GM18502 (cell line): ENCODE data around the gene ANXA8L1.
"Not testable (repeated sequence)": the region's sequence is repeated elsewhere in the genome, so short reads cannot be mapped to it uniquely, and the experiment has no call there.

Experiments used
- ATAC-seq: cut with Tn5 transposase; IDR thresholded peaks from one replicate; pipeline ENCODE4 v1.9.1; 2021; ENCODE audit warnings: mild to moderate bottlenecking; ENCODE audit not compliant: unreplicated experiment, poor library complexity

The ANXA8L1 gene, protein sequence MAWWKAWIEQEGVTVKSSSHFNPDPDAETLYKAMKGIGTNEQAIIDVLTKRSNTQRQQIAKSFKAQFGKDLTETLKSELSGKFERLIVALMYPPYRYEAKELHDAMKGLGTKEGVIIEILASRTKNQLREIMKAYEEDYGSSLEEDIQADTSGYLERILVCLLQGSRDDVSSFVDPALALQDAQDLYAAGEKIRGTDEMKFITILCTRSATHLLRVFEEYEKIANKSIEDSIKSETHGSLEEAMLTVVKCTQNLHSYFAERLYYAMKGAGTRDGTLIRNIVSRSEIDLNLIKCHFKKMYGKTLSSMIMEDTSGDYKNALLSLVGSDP

DNA sequence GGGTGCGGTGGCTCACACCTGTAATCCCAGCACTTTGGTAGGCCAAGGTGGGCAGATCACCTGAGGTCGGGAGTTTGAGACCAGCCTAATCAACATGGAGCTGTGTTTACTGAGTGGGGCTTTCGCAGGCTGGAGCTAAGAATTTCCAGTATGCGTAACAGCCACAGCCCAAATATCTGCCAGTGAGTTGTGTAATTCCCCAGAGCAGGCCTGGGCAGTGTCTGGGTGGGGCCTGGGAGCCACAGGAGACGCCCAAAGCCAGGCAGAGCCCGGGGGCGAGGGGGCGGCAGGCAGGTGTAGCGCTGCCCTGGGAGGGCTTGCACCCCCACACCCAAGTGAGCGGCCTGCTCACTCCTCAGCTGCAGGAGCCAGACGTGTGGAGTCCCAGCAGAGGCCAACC is at the start of gene ANXA8L1:
TSS of gene ANXA8L1 (plus strand) at position 371 of the 400 bp plus-strand sequence. CDS start 76 bp downstream, outside the sequence.
- not testable (repeated sequence) for ATAC-seq

DNA sequence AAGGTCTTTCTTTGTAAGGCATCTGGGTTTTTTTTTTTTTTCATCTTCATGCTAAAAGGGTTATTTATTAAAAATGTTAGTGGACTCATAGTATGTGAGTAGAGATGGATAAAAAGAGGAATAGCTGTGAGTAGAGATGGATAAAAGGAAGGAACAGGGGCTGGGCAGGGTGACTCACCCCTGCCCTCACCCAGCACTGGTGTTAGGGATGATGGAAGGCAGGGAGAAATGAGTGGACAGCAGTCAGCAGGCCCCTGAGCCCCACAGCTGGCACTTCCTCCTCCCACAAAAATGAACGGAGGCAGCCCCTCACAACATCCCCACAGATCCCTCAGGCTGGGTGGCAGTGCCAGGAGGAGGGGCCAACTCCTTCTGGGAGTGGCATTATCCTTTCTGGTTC is 49.5 kb upstream of the ANXA8L1 start:
- no peak for ATAC-seq

DNA sequence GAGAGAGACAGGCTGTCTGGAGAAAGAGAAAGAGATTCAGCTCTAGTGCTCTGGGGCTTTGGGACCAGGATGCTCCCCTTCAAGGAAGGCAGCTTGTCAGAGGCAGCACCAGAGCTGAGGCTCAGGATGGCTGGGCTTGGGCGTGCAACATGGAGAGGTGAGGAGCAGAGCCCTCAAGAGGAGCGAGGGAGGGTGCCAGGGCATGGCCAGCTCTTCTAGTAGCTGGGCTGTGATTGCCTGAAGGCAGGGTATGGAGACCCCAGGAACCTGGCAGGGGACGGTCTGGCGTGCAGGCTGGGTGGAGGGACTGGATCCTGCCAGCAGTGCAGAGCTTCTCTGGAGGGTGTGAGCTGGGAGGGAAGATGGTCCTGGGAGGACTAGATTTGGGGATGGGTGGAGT is 48.6 kb upstream of the ANXA8L1 start:
- ATAC-seq, result no peak

DNA sequence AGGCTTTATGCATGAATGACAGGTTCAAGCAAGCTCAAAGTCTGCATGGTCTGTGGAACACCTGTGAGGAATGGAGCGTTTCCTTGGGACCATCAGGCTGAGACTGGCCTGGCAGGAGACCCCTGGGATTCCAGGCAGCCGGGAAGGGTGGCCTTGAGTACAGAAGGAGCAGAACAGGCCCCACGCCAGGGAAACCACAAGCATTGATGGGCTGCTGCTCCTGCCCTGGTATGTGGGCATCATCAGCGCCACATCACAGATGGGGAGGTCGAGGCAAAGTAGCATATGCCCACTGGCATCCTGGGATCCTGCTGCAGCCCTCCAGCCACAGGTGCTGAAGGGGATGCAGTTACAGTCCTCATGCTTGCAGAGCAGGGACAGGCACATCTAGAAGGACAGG is 47.9 kb upstream of the ANXA8L1 start:
- ATAC-seq, result no peak

DNA sequence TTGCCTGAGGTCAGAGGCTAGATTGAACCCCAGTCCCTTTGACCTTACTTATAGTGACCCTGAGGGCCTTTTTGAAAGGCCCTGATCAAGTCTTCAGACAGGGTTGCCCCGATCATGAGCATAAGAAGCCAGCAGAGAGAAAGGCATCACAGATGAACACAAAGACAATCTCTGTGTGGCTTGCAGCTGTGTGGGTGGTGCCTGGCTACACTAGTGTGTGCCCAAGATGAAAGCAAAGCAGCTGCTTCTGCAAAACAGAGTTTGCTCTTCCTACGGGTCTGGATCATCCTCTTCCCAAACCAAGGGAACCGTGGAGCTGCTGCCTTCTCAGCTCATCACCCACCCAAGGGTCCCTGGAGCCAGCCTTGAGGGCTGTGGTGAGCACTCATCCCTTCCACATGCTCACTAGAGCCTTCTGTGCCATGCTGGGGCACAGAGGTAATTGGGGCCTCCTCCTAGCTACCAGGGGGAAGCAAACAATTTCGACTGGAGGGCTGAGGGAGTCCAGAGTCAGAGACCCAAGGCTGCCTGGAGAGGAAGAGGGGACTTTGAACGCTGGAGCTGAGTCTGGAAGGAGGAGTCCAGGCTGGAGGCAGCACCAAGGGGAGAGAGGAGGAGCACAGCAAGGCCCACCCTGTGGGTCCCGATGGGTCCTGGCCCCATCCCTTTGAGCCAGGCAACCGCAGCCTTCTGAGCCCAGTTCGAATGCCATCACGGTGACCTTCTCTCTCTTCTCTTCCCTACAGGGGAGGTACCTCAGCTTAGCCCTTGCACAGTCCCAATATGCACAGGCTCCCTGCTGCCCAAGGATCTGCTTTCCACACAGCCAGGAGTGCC is 46.5 kb upstream of the ANXA8L1 start:
- no peak for ATAC-seq

DNA sequence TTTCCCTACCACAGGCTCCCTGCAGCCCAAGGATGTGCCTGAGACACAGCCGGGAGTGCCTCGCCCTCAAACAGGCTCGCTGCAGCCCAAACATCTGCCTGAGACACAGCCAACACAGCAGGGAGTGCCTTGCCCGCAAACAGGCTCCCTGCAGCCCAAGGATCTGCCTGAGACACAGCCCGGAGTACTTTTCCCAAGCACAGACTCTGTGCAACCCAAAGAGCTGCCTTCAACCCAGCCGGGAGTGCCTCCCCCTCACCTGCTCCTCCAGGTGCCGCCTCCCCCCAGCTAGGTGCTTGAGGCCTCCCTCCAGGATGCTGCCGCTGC is 45.9 kb upstream of the ANXA8L1 start:
- ATAC-seq, result no peak

DNA sequence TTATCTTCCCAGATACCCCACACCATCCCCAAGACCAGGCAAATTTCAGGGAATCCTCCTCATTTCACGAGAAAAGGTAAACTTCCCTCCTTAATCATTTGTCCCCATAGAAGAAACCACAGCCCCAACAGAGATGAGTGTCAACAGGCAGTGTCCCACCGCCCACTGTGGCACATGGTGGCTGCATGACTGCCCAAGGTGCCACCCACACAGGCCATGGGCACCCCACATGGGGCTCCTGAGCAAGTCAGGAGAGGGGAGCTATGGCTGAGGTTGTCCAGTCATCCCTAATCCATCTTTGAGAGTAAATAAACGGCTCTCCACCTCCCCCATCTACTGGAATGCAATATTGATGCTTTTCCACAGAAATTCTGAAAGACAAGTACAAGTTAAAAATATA is 44.7 kb upstream of the ANXA8L1 start:
- no peak for ATAC-seq

DNA sequence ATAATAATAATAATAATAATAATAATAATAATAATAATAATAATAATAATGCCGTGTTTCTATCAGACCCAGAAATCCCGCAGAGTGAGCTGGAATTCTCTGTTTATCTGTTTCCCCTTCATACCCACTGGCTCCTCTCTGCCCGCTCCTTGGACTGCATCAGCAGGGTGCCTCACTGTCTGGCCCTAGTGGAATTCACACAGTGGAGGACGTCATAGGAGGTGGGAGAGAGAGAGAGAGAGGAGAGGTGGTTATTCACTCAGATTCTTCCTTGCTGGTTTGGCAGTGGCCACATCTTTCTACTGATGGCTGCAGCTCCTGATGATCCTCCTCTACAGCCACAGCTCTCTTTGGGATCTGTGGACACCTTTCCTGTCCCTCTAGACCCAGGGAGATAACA is 10.1 kb upstream of the ANXA8L1 start:
- ATAC-seq, result not testable (repeated sequence)

DNA sequence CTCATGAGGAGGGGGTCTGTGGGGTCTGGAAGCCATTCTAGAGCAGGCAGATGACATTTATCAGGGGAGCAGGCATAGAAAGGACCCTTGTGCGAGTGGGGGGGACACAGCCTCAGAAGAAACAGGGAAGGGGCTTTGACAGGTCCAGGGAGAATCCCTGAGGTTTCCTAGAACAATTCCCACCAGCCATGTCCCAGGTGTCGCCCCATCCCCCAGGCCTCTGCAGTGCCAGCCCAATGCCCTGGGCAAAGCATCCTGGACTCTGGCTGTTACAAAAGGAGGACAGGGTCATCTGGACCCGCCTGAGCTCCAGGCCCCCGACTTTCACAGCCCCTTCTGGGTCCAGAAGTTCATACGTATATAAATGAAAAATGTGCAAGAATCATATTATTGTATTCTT is 8.4 kb upstream of the ANXA8L1 start:
- not testable (repeated sequence) for ATAC-seq

DNA sequence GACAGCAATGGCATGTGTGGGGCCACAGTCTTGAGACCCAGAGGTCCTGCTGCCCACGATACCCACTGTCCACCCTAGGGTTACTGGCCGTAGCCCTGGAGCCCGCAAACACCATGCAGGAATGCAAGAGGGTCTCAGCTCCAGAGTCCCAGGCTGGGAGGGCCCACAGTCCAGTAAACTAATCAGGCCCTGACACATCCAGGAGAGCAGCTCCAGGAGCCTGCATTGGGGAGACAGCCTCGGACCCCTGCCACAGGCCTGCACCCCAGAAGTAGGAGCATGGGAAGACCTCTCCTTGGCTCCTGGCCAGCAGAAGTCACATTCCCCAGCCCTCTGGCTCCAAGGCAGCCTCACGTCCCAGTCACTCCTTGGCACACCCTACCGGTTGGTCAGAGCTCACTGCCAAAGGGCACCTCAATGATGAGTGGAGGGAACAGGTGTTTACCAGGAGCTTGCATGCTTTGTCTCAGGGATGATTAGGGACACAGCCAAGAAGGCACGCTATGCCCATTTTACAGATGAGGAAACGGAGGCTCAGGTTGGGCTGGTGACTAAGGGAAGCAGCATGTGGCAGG is 7.8 kb upstream of the ANXA8L1 start:
- ATAC-seq, result not testable (repeated sequence)

DNA sequence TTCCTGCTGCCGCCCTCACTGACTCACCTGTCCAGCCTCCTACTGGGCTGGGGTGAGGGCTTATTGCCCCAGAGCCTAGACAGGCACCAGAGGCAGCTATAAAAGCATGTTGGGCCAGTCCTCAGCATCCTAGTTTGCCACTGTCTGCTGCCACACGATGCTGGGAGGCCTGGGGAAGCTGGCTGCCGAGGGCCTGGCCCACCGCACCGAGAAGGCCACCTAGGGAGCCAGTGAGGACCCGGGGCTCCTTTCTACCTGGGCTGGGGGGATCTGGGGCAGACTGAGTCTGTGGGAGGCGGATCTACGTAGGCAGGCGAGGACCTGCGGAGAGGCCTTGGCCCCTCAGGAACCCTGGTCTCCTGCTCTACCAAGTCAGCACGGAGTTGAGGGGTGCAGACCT is 6.6 kb upstream of the ANXA8L1 start:
- not testable (repeated sequence) for ATAC-seq

DNA sequence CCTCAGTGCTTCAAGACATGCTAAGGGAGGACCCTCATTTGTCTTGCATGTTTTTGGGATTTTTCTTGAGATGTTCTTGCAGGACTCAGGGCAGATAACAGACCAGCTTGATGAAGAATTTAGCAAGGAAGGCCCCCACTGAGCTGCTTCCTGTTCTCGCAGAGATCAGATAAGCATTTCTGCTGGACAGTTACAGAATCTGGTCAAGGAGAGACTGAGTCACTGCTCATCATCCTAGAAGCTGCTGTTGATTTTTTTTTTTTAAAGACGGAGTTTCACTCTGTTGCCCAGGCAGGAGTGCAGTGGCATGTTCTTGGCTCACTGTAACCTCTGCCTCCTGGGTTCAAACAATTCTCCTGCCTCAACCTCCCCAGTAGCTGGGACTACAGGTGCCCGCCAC is 1.2 kb upstream of the ANXA8L1 start:
- ATAC-seq, result not testable (repeated sequence)

DNA sequence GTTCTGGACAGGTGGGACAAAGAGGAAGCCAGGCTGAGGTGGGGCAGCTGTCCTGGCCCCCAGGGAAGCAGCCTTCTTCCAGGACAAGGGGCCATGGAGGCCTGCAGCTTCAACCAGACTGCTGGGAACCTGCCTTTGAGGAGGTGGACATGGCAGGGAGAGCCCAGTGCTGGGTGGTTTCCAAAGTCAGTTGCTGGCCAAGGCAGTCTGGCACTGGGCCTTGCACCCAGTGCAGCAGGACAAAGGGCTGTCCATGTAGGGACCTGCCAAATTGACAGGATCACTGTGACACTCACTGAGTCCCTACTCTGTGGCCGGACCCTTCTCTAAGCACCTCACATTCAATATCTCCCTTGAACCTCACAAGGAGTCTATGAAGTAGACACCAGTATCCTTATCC is 1.4 kb downstream of the ANXA8L1 start:
- not testable (repeated sequence) for ATAC-seq

DNA sequence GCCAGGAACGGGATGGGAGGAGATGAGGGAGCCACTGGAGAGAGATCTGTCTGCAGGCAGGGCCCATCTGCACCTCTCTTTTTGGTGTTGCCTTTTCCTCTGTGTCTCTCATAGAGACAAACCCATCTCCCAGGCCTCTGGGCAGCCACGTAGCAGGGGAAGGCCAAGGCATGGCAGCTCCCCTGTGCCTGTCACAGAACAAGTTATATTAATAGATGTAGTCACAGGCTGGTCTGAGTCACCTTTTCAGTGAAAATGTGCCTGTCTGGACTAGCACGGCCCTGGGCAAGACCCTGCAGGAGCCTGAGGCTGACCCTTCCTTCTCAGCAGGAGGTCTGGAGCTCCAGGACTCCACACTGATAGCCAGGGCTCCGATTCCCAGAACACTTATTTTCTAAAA is 2.1 kb downstream of the ANXA8L1 start:
- not testable (repeated sequence) for ATAC-seq

DNA sequence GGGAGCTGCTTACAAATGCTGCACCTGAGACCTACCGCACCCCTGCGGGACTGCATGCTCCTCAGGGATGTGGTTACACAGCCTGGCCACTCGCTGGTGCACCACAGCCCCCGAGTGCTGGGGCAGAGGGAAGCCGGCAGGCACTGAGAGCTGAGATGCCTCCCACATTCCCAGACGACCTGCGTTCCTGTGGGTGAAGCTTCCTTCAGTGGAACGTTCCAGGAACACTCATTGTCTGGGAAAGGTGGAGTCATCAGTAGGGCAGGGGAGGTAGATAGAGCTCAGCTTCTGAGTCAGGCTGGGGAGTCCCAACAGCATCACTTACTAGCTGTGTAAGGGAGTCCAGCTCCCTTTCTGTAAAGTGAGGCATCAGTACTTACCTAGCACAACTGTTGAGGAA is 2.5 kb downstream of the ANXA8L1 start:
- not testable (repeated sequence) for ATAC-seq

DNA sequence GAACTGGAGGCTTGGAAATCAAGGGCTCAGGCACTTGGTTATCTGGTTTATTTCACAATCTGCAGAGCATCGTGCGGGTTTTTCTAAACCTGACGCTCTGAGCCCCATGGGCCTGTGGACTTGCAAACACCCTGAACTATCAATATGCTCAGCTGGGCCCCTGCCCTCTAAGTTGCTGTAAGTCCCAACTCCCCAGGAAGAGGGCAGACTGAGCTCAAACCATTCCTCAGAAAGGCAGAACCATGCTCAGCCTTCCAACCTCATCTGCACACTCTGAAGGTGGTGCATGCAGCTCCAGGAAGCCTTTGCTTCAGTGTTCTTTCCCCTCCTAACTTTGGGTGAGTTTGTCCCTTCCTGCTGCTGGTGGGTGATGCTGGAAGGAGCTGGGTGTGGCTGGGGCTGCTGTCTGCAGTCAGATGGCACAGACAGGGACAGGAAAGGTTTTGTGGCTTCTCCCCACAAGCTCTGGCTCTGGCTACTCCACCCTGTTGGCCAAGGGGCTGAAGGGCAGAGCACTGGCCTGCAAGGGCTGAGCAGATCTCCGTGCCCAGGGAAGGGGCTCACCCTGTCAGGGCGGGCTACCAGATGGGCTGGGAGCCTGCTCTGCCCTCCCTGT is 3.8 kb downstream of the ANXA8L1 start:
- ATAC-seq, result not testable (repeated sequence)

DNA sequence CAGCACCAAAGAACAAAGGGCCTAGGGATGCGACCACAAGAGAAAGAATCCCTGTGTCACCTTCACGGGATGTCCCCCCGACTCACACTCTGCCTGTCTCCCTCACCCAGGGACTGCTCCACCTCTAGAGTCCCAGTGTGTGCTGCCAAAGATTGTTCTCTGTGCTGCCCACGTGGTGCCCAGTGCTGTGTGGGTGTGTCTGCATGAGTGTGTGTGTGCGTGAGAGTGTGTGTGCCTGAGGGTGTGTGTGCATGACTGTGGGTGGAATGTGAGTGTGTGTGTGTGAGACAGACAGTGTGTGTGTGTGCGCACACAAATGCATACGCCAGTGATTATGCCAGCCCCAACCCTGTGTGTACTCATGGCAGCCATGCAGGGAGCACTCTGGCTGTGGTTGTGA is 10.3 kb downstream of the ANXA8L1 start:
- not testable (repeated sequence) for ATAC-seq

DNA sequence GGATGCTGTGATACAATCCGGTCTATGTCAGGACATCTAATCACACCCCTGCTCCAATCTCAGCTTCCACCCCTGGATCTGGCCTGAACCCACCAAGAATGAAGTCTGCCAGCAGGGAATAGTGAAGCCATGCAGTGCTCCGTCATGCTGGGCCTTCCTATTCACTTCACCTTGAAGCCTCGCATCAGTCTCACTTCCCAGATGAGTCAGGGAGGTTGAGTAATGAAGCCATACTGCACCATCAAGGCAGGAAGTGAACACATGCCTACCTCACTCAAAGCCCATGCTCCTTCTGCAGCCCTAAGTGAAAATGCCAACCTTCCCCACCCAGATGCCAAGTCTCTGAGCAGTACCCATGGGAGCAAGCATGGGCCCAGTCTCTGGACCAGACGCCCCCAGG is 11.1 kb downstream of the ANXA8L1 start:
- ATAC-seq, result peak; percentile 83

DNA sequence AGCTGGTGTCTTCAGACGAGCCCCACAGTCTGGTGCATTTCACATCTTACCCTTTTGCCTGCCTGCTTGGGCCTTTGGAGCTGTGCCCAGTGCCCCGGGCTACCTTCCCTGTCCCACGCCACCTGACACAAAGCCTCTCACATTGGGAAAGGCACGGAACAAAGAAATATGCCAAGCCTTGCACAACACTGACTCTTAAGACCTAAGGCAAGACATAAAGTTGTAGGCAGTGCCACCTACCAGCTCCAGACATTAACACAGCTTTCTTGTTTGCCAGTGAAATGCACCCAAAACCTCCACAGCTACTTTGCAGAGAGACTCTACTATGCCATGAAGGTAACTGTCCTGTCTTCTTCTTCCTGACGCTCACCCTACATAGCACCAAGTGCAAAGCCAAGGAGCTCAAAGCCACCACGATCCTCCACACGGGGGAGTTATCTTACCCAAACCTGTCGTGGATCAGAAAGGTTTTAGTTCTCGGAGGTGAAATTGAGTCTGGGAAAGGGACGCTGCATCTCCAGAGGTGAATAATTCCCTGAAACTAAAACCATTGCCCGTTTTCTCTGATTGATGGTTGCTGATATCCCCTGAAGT is 11.8 kb downstream of the ANXA8L1 start:
- ATAC-seq, result not testable (repeated sequence)

DNA sequence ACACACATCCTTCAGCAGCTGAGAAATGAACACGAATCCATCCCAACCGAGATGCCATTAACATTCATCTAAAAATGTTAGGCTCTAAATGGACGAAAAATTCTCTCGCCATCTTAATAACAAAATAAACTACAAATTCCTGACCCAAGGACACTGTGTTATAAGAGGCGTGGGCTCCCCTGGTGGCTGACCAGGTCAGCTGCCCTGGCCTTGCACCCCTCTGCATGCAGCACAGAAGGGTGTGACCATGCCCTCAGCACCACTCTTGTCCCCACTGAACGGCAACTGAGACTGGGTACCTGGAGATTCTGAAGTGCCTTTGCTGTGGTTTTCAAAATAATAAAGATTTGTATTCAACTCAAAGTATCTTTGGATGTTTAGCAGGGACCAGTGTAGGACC is 15.8 kb downstream of the ANXA8L1 start:
- not testable (repeated sequence) for ATAC-seq
